ENCODE data around the gene ETNPPL.
"Not testable (repeated sequence)": the region's sequence is repeated elsewhere in the genome, so short reads cannot be mapped to it uniquely, and the experiment has no call there.

The ETNPPL gene

GRCh38 chr4:108729731-108730130, 33.1 kb downstream of the ETNPPL start:
- H3K4me3 ChIP-seq (ENCODE audit: low read length): no peak overlapping the region
- no peak for DNase-seq (ENCODE audit: low read depth)
- no peak for TF ChIP-seq CTCF (IDR thresholded peaks at IDR 0.05; ENCODE audit: insufficient read depth, low read depth, low read length, missing control alignments)

- no peak for DNase-seq (ENCODE audit: low read depth)
- no peak for TF ChIP-seq CTCF (IDR thresholded peaks at IDR 0.05; ENCODE audit: insufficient read depth, low read depth, low read length, missing control alignments)
- no peak overlapping the region for H3K4me3 ChIP-seq (ENCODE audit: low read length)
Observed at GRCh38 chr4:108725457-108725856, 37.4 kb downstream of the ETNPPL start.

GRCh38 chr4:108717386-108717785, 45.5 kb downstream of the ETNPPL start:
- no peak overlapping the region for H3K4me3 ChIP-seq (ENCODE audit: low read length)
- TF ChIP-seq CTCF (IDR thresholded peaks at IDR 0.05; ENCODE audit: insufficient read depth, low read depth, low read length, missing control alignments): no peak
- DNase-seq (ENCODE audit: low read depth): peak; percentile 24

- no peak for TF ChIP-seq CTCF (IDR thresholded peaks at IDR 0.05; ENCODE audit: insufficient read depth, low read depth, low read length, missing control alignments)
- H3K4me3 ChIP-seq (ENCODE audit: low read length): no peak overlapping the region
- no peak for DNase-seq (ENCODE audit: low read depth)
Observed at GRCh38 chr4:108716340-108716739, 46.5 kb downstream of the ETNPPL start.

- no peak for DNase-seq (ENCODE audit: low read depth)
- TF ChIP-seq CTCF (IDR thresholded peaks at IDR 0.05; ENCODE audit: insufficient read depth, low read depth, low read length, missing control alignments): no peak
- H3K4me3 ChIP-seq (ENCODE audit: low read length): no peak overlapping the region
Observed at GRCh38 chr4:108714880-108715279, 48.0 kb downstream of the ETNPPL start.

GRCh38 chr4:108710578-108710977, 52.3 kb downstream of the ETNPPL start:
- DNase-seq (ENCODE audit: low read depth); H3K4me3 ChIP-seq (ENCODE audit: low read length): not testable (repeated sequence)

GRCh38 chr4:108709722-108710121, 53.1 kb downstream of the ETNPPL start:
- DNase-seq (ENCODE audit: low read depth): no peak
- no peak for TF ChIP-seq CTCF (IDR thresholded peaks at IDR 0.05; ENCODE audit: insufficient read depth, low read depth, low read length, missing control alignments)
- no peak overlapping the region for H3K4me3 ChIP-seq (ENCODE audit: low read length)

- DNase-seq (ENCODE audit: low read depth): no peak
- no peak for TF ChIP-seq CTCF (IDR thresholded peaks at IDR 0.05; ENCODE audit: insufficient read depth, low read depth, low read length, missing control alignments)
Observed at GRCh38 chr4:108709234-108709633, 53.6 kb downstream of the ETNPPL start.

More at GRCh38 chr4:108709234-108709633, 53.6 kb downstream of the ETNPPL start:
- H3K4me3 ChIP-seq (ENCODE audit: low read length): no peak overlapping the region
